Breast epithelium (tissue), 3 donors: ENCODE results near the gene EP400.

Experiments
- POLR2A ChIP-seq: fragments of 450-650 bp; IDR thresholded peaks from one replicate; pipeline ENCODE4 v1.6.1; 2016; ENCODE audit warnings: antibody characterized with exemption, mild to moderate bottlenecking, moderate library complexity
- TF ChIP-seq, protein P1 (sequence below), 3 donors: fragments of 450-650 bp; IDR thresholded peaks; one replicate each; pipeline ENCODE4 v1.5.1; 2016 to 2017; ENCODE audit warnings: antibody characterized with exemption in 3 of 3, mild to moderate bottlenecking in 3 of 3, moderate library complexity in 3 of 3

DNA sequence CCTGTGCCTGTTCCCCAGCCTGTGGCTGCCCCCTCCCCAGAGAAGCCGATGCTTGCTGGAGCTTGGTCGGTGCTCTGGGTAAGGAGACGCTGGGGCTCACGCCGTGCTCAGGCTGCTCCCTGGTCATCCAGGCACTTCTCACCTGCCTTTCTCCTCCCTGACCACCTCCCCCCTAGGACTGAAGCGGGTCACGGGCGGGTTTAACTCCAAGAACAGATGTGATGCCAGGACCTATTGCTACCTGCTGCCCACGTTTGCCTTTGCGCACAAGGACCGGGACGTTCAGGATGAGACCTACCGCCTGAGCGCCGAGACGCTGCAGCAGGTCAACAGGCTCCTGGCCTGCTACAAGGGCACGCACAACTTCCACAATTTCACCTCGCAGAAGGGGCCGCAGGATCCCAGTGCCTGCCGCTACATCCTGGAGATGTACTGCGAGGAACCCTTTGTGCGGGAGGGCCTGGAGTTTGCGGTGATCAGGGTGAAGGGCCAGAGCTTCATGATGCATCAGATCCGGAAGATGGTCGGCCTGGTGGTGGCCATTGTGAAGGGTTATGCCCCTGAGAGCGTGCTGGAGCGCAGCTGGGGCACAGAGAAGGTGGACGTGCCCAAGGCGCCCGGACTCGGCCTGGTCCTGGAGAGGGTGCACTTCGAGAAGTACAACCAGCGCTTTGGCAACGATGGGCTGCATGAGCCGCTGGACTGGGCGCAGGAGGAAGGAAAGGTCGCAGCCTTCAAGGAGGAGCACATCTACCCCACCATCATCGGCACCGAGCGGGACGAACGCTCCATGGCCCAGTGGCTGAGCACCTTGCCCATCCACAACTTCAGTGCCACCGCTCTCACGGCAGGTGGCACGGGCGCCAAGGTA is 8.4 kb upstream of the EP400 start:
- TF ChIP-seq, protein P1, sequence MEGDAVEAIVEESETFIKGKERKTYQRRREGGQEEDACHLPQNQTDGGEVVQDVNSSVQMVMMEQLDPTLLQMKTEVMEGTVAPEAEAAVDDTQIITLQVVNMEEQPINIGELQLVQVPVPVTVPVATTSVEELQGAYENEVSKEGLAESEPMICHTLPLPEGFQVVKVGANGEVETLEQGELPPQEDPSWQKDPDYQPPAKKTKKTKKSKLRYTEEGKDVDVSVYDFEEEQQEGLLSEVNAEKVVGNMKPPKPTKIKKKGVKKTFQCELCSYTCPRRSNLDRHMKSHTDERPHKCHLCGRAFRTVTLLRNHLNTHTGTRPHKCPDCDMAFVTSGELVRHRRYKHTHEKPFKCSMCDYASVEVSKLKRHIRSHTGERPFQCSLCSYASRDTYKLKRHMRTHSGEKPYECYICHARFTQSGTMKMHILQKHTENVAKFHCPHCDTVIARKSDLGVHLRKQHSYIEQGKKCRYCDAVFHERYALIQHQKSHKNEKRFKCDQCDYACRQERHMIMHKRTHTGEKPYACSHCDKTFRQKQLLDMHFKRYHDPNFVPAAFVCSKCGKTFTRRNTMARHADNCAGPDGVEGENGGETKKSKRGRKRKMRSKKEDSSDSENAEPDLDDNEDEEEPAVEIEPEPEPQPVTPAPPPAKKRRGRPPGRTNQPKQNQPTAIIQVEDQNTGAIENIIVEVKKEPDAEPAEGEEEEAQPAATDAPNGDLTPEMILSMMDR (IDR thresholded peaks at IDR 0.05): no peak
- no peak for TF ChIP-seq POLR2A
